Measurements from ENCODE around the gene MAJIN. TPM values are rescaled to one million over a fixed set of nuclear protein-coding genes. Genes with fewer than 3 reads are reported as not detected.

MAJIN gene
- total RNA-seq, 2 donors from 2014 or later: not detected

- no peak overlapping the region for H3K4me3 ChIP-seq
- no peaks in the 10 kb centered on the region for H3K9me3 ChIP-seq
- H3K36me3 ChIP-seq: no peaks in the 10 kb centered on the region
- ATAC-seq (ENCODE audit: insufficient number of reproducible peaks, low FRiP score, low read depth) (no peak), DNase-seq (ENCODE audit: low spot score) (no peak)
- peaks cover 0 to 14% of the 10 kb centered on the region in 2 donors for H3K4me1 ChIP-seq (ENCODE audit: control insufficient read depth in 1 of 2, low read depth in 2 of 2)
- H3K27me3 ChIP-seq (replicated peaks; ENCODE audit: insufficient read depth): no peaks in the 10 kb centered on the region
- H3K27ac ChIP-seq: no peak overlapping the region
- TF ChIP-seq, protein P1, sequence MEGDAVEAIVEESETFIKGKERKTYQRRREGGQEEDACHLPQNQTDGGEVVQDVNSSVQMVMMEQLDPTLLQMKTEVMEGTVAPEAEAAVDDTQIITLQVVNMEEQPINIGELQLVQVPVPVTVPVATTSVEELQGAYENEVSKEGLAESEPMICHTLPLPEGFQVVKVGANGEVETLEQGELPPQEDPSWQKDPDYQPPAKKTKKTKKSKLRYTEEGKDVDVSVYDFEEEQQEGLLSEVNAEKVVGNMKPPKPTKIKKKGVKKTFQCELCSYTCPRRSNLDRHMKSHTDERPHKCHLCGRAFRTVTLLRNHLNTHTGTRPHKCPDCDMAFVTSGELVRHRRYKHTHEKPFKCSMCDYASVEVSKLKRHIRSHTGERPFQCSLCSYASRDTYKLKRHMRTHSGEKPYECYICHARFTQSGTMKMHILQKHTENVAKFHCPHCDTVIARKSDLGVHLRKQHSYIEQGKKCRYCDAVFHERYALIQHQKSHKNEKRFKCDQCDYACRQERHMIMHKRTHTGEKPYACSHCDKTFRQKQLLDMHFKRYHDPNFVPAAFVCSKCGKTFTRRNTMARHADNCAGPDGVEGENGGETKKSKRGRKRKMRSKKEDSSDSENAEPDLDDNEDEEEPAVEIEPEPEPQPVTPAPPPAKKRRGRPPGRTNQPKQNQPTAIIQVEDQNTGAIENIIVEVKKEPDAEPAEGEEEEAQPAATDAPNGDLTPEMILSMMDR (IDR thresholded peaks at IDR 0.05): no peak
These were observed 2.2 kb upstream of the MAJIN start for GRCh38 chr11:64974124-64974523.

GRCh38 chr11:64970731-64971151 is 1.2 kb downstream of the MAJIN start:
- Histone ChIP-seq H3K4me1 (ENCODE audit: control insufficient read depth in 1 of 2, low read depth in 2 of 2) (peaks cover 0 to 14% of the 10 kb centered on the region in 2 donors), H3K27ac (no peak overlapping the region), H3K4me3 (no peak overlapping the region), H3K9me3 (no peaks in the 10 kb centered on the region), H3K27me3 (replicated peaks; ENCODE audit: insufficient read depth) (no peaks in the 10 kb centered on the region), H3K36me3 (no peaks in the 10 kb centered on the region)
- TF ChIP-seq, protein P1 (IDR thresholded peaks at IDR 0.05): no peak
- DNase-seq (ENCODE audit: low spot score) (no peak), ATAC-seq (ENCODE audit: insufficient number of reproducible peaks, low FRiP score, low read depth) (no peak)

GRCh38 chr11:64969209-64969608 is 2.7 kb downstream of the MAJIN start:
- Histone ChIP-seq H3K9me3 (no peaks in the 10 kb centered on the region), H3K36me3 (no peaks in the 10 kb centered on the region), H3K4me1 (ENCODE audit: control insufficient read depth in 1 of 2, low read depth in 2 of 2) (peaks cover 0 to 14% of the 10 kb centered on the region in 2 donors), H3K27ac (no peak overlapping the region), H3K27me3 (replicated peaks; ENCODE audit: insufficient read depth) (no peaks in the 10 kb centered on the region), H3K4me3 (no peak overlapping the region)
- no peak for ATAC-seq (ENCODE audit: insufficient number of reproducible peaks, low FRiP score, low read depth)
- TF ChIP-seq, protein P1 (IDR thresholded peaks at IDR 0.05): no peak
- DNase-seq (ENCODE audit: low spot score): no peak

DNA sequence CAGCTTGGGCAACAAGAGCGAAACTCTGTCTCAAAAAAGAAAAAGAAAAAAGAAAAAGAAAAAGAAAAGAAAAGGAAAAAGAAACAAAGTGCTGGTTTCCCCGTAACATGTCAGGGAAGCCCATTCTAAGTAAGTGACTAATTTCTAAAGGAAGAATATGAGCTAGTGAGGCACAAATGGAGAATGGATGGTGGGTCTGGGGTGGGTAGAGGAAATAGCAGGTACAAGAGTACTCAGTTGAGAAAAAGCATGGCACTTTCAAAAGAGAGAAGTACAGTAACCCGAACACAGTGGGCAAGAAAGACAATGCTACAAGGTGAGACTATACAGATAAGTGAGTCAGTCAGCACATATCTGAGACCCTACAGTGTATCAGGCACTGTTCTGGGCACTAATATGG is 4.5 kb downstream of the MAJIN start:
- Histone ChIP-seq H3K4me3 (no peak overlapping the region), H3K27ac (no peak overlapping the region), H3K27me3 (replicated peaks; ENCODE audit: insufficient read depth) (no peaks in the 10 kb centered on the region), H3K9me3 (no peaks in the 10 kb centered on the region), H3K4me1 (ENCODE audit: control insufficient read depth in 1 of 2, low read depth in 2 of 2) (peaks cover 0 to 13% of the 10 kb centered on the region in 2 donors), H3K36me3 (no peaks in the 10 kb centered on the region)
- TF ChIP-seq, protein P1 (IDR thresholded peaks at IDR 0.05): no peak
- DNase-seq (ENCODE audit: low spot score) (no peak), ATAC-seq (ENCODE audit: insufficient number of reproducible peaks, low FRiP score, low read depth) (no peak)

GRCh38 chr11:64963072-64963631 is 8.8 kb downstream of the MAJIN start:
- no peaks in the 10 kb centered on the region for H3K9me3 ChIP-seq
- ATAC-seq (ENCODE audit: insufficient number of reproducible peaks, low FRiP score, low read depth) (no peak), DNase-seq (ENCODE audit: low spot score) (no peak)
- no peak overlapping the region for H3K4me3 ChIP-seq
- H3K4me1 ChIP-seq (ENCODE audit: control insufficient read depth in 1 of 2, low read depth in 2 of 2): no peaks in the 10 kb centered on the region
- H3K27ac ChIP-seq: no peak overlapping the region
- no peaks in the 10 kb centered on the region for H3K27me3 ChIP-seq (replicated peaks; ENCODE audit: insufficient read depth)
- no peaks in the 10 kb centered on the region for H3K36me3 ChIP-seq
- TF ChIP-seq, protein P1 (IDR thresholded peaks at IDR 0.05): no peak

Data from thoracic aorta (tissue), 2 donors.